Measurements from ENCODE around the gene SLC1A3.

Gene SLC1A3

DNA sequence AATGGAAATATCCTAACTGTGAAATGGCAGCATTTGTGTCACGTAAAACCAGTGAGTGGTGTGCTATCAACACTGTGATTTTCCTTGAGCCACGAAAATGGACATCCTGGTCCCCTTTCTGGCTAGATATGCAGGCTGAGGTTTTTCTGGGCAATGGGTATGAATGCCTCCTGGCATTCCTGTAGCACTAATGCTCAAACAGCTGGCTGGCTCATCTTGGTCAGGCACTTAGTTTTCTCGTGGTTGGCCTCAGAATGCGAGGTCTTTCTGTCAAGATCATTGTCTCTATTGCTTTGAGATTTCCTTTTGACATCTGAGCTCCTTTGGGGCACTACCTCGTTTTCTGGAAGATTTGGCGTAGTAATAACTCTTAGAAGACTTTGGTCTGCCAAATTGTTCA lies 15.6 kb downstream of the SLC1A3 start:
- TF ChIP-seq TEAD4 (IDR thresholded peaks at IDR 0.05) (no peak), CREB1 (IDR thresholded peaks at IDR 0.05; ENCODE audit: low read depth) (no peak)

DNA sequence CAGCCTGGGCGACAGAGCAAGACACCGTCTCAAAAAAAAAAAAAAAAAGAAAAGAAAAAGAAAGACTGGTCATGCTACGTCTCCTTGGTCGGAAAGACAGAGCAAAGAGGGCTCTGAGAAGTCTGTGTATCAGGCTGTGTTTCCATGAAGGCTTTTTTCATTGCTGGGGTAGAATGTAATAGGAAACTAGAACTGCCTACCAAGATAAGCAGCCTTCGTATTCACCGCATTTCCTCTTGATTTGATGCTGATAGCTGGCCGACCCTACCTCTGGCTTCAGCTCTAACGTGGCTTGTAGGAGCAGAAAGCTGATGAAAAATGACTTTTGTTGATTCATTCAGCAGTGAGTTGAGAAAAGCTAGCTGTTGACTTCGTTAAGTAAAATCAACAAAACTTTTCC lies 17.4 kb downstream of the SLC1A3 start:
- TF ChIP-seq TAF1 (IDR thresholded peaks at IDR 0.05; ENCODE audit: low read depth), result no peak
- TF ChIP-seq, protein P1, sequence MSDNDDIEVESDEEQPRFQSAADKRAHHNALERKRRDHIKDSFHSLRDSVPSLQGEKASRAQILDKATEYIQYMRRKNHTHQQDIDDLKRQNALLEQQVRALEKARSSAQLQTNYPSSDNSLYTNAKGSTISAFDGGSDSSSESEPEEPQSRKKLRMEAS (IDR thresholded peaks at IDR 0.05), result no peak
- no peak for TF ChIP-seq RAD21 (IDR thresholded peaks at IDR 0.05; ENCODE audit: low read depth)
- TF ChIP-seq, protein P2, sequence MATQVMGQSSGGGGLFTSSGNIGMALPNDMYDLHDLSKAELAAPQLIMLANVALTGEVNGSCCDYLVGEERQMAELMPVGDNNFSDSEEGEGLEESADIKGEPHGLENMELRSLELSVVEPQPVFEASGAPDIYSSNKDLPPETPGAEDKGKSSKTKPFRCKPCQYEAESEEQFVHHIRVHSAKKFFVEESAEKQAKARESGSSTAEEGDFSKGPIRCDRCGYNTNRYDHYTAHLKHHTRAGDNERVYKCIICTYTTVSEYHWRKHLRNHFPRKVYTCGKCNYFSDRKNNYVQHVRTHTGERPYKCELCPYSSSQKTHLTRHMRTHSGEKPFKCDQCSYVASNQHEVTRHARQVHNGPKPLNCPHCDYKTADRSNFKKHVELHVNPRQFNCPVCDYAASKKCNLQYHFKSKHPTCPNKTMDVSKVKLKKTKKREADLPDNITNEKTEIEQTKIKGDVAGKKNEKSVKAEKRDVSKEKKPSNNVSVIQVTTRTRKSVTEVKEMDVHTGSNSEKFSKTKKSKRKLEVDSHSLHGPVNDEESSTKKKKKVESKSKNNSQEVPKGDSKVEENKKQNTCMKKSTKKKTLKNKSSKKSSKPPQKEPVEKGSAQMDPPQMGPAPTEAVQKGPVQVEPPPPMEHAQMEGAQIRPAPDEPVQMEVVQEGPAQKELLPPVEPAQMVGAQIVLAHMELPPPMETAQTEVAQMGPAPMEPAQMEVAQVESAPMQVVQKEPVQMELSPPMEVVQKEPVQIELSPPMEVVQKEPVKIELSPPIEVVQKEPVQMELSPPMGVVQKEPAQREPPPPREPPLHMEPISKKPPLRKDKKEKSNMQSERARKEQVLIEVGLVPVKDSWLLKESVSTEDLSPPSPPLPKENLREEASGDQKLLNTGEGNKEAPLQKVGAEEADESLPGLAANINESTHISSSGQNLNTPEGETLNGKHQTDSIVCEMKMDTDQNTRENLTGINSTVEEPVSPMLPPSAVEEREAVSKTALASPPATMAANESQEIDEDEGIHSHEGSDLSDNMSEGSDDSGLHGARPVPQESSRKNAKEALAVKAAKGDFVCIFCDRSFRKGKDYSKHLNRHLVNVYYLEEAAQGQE (IDR thresholded peaks at IDR 0.05; ENCODE audit: low read depth), result no peak
- no peak for TF ChIP-seq EGR1 (IDR thresholded peaks at IDR 0.05)
- no peak for TF ChIP-seq EP300 (IDR thresholded peaks at IDR 0.05; ENCODE audit: borderline replicate concordance)
- TF ChIP-seq CREB1 (IDR thresholded peaks at IDR 0.05; ENCODE audit: low read depth), result no peak

DNA sequence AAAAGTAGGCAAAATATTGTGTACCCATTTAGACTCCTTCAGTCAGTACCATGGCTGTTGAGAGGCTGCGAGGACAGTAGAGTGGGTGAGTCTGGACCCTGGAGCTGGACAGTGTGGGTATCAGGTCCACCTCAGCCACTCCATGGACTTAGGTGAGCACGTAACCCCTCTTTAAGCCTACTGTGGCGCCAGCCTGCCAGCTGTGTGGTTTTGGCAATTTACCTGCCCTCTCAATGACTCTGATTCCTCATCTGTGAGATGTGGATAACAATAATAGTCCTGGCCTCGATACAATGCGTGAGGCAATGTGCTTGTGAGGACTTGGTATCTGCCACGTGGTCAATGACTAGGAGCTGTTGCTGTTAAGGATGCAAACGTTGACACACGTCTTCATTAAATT lies 17.9 kb downstream of the SLC1A3 start:
- no peak for TF ChIP-seq FOXM1 (IDR thresholded peaks at IDR 0.05; ENCODE audit: borderline replicate concordance, low read depth)

DNA sequence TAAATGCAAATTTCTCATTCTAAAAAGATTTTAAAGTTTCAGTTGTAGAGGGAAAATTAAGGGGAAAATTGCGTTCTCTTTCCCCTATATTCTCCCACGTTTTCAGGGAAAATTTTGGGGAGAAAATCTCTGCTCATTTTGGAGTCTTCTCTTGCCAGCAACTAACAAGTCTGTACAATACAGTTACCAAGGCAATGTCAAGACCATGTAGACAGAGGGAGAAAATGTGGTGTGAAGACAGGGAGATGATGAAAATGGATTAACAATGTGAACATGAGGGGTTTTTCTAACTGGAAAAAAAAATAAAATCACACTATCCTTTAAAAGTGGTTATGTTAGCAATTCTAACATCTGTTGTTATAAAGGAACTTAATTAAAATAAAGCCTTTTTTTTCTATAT lies 22.3 kb downstream of the SLC1A3 start:
- TF ChIP-seq EP300 (IDR thresholded peaks at IDR 0.05; ENCODE audit: borderline replicate concordance) (no peak), YY1 (IDR thresholded peaks at IDR 0.05; ENCODE audit: low read depth) (no peak), TAF1 (IDR thresholded peaks at IDR 0.05; ENCODE audit: low read depth) (no peak), TEAD4 (IDR thresholded peaks at IDR 0.05) (no peak), NFIC (IDR thresholded peaks at IDR 0.05) (no peak), CREB1 (IDR thresholded peaks at IDR 0.05; ENCODE audit: low read depth) (no peak), FOXM1 (IDR thresholded peaks at IDR 0.05; ENCODE audit: borderline replicate concordance, low read depth) (no peak), CEBPB (IDR thresholded peaks at IDR 0.05) (no peak), TCF12 (IDR thresholded peaks at IDR 0.05; ENCODE audit: low read depth) (no peak), RAD21 (IDR thresholded peaks at IDR 0.05; ENCODE audit: low read depth) (no peak), EGR1 (IDR thresholded peaks at IDR 0.05) (no peak)
- TF ChIP-seq, protein P1 (IDR thresholded peaks at IDR 0.05), result no peak
- TF ChIP-seq, protein P3, sequence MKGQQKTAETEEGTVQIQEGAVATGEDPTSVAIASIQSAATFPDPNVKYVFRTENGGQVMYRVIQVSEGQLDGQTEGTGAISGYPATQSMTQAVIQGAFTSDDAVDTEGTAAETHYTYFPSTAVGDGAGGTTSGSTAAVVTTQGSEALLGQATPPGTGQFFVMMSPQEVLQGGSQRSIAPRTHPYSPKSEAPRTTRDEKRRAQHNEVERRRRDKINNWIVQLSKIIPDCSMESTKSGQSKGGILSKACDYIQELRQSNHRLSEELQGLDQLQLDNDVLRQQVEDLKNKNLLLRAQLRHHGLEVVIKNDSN (IDR thresholded peaks at IDR 0.05), result no peak
- TF ChIP-seq, protein P2 (IDR thresholded peaks at IDR 0.05; ENCODE audit: low read depth), result no peak

DNA sequence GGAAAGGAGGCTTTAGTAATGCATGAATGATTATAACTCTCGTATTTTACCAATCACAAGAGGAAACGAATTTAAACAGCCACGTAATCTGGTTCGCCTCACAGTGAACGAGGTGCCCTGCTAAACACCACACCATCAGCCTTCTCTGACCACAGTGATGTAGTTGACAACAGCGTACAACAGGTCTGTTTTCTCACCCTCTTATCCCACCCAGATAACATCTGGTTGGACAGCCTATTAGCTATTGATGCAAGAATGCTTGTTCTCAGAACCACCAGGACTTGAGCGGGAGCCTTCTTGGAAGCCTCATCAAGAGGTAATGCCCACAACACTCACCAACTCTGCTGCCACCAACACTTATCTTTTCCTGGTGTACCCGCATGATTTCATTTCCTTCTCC lies 23.3 kb downstream of the SLC1A3 start:
- TF ChIP-seq ZBTB7A (IDR thresholded peaks at IDR 0.05; ENCODE audit: low read depth), result no peak
- no peak for TF ChIP-seq TCF12 (IDR thresholded peaks at IDR 0.05; ENCODE audit: low read depth)
- no peak for TF ChIP-seq TEAD4 (IDR thresholded peaks at IDR 0.05)

DNA sequence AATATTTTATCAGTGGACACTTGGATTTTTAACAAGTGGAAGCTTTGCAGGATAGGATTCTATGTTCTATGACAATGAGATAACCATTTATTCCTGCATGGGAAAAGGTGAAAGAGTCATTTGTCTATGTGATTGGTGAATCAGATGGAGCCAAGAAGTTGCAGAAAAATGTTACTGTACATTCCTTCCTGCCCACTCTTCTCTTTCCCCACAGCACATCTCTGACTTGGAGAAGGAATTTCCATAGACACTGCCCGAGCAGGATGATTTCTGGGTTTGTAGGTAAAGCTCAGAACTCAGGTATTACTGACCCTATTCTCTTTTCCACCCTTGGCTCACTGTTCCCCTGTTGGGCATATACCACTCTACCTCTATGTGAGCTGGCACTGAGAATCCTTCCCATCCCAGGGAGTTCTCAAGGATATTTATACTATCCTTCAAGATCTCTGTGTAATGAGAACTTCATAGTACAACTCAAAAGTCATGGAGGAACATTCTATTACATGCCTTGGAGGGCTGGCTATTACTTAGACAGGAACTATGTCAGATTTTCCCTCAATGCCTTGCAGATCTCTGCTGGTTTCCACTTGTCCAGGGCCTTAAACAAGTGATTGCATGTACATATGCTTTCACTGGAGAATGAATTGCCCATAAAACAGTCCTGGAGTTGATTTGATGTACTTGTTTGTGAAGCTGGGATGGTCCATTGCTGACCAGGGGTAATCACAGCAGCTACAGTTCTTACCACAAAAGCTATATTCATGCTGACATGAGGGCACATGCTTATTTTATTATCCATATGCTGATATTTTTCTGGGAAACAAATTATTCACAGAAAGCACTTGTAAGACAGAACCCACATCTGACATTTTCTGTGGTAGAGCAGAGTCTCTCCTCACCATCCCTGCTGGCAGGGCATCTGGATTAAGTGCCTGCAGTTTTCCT lies 24.1 kb downstream of the SLC1A3 start:
- TF ChIP-seq, protein P3 (IDR thresholded peaks at IDR 0.05), result no peak
- no peak for TF ChIP-seq EP300 (IDR thresholded peaks at IDR 0.05; ENCODE audit: borderline replicate concordance)
- TF ChIP-seq CEBPB (IDR thresholded peaks at IDR 0.05), result no peak
- no peak for TF ChIP-seq YY1 (IDR thresholded peaks at IDR 0.05; ENCODE audit: low read depth)

DNA sequence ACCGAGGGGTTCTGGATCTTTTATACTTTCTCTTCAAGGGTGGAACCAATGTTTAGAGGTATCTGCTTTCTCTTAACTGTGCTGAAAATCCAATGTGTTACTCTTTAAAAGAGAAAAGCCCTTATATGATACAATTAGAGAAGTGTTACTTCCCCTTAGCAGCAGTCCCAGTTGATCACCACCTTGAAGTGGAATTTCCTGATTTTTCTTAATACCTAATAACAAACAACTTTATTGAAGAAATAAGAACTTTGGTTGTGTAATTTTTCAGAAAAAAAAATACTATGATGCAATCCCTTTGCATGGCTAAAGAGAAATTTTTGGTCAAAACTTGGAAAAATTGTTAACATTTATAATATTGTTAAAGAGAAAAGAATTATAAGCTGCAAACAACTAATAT lies 24.7 kb downstream of the SLC1A3 start:
- TF ChIP-seq, protein P2 (IDR thresholded peaks at IDR 0.05; ENCODE audit: low read depth), result no peak
- no peak for TF ChIP-seq EP300 (IDR thresholded peaks at IDR 0.05; ENCODE audit: borderline replicate concordance)
- no peak for TF ChIP-seq TCF12 (IDR thresholded peaks at IDR 0.05; ENCODE audit: low read depth)
- TF ChIP-seq, protein P1 (IDR thresholded peaks at IDR 0.05), result no peak
- no peak for TF ChIP-seq RAD21 (IDR thresholded peaks at IDR 0.05; ENCODE audit: low read depth)
- no peak for TF ChIP-seq TEAD4 (IDR thresholded peaks at IDR 0.05)
- TF ChIP-seq ZBTB7A (IDR thresholded peaks at IDR 0.05; ENCODE audit: low read depth), result no peak
- TF ChIP-seq YY1 (IDR thresholded peaks at IDR 0.05; ENCODE audit: low read depth), result no peak
- TF ChIP-seq EGR1 (IDR thresholded peaks at IDR 0.05), result no peak
- no peak for TF ChIP-seq CEBPB (IDR thresholded peaks at IDR 0.05)
- TF ChIP-seq FOXM1 (IDR thresholded peaks at IDR 0.05; ENCODE audit: borderline replicate concordance, low read depth), result no peak
- no peak for TF ChIP-seq NFIC (IDR thresholded peaks at IDR 0.05)
- TF ChIP-seq TAF1 (IDR thresholded peaks at IDR 0.05; ENCODE audit: low read depth), result no peak
- TF ChIP-seq CREB1 (IDR thresholded peaks at IDR 0.05; ENCODE audit: low read depth), result no peak
